Raji (cell line): ENCODE results near the gene POLDIP3.

Experiments used
- POLR2A ChIP-seq: IDR thresholded peaks from 2 replicates; pipeline ENCODE4 v1.6.1; 2011; ENCODE audit warnings: low read depth, low read length, control low read depth; ENCODE audit not compliant: insufficient read depth

The POLDIP3 gene

GRCh38 chr22:42630211-42630610 is 15.5 kb upstream of the POLDIP3 start:
- TF ChIP-seq POLR2A, result no peak

GRCh38 chr22:42627981-42628380 is 13.3 kb upstream of the POLDIP3 start:
- TF ChIP-seq POLR2A, result no peak

- no peak for TF ChIP-seq POLR2A
These were observed 12.4 kb upstream of the POLDIP3 start for GRCh38 chr22:42626951-42627625.

- TF ChIP-seq POLR2A, result no peak
These were observed 11.7 kb upstream of the POLDIP3 start for GRCh38 chr22:42626431-42626830.

GRCh38 chr22:42625416-42625815 is 10.7 kb upstream of the POLDIP3 start:
- no peak for TF ChIP-seq POLR2A

- TF ChIP-seq POLR2A, result no peak
These were observed 9.9 kb upstream of the POLDIP3 start for GRCh38 chr22:42624551-42625106.

- no peak for TF ChIP-seq POLR2A
These were observed 9.2 kb upstream of the POLDIP3 start for GRCh38 chr22:42623756-42624441.

- no peak for TF ChIP-seq POLR2A
These were observed 8.6 kb upstream of the POLDIP3 start for GRCh38 chr22:42623301-42623751.

- TF ChIP-seq POLR2A, result no peak
These were observed 7.5 kb upstream of the POLDIP3 start for GRCh38 chr22:42622061-42622710.

GRCh38 chr22:42621505-42622002 is 6.9 kb upstream of the POLDIP3 start:
- no peak for TF ChIP-seq POLR2A

GRCh38 chr22:42620084-42620483 is 5.4 kb upstream of the POLDIP3 start:
- no peak for TF ChIP-seq POLR2A

GRCh38 chr22:42619261-42620063 is 4.8 kb upstream of the POLDIP3 start:
- no peak for TF ChIP-seq POLR2A

- 0 out of 2 replicates have a peak, but pooled peaks have one; percentile 18 for TF ChIP-seq POLR2A
These were observed 2.7 kb upstream of the POLDIP3 start for GRCh38 chr22:42617155-42617983.
